Tibial artery (tissue), 4 donors: ENCODE results near the gene LRRC7.

Experiments used
- DNase-seq, 2 donors: peaks; one replicate each; pipeline ENCODE4 v3.0.0-alpha.2; 2019
- H3K27ac ChIP-seq, 2 donors: fragments of 200-600 bp; sonication (generic) in 1 of 2; 1 replicate in 1 of 2; 2 replicates in 1 of 2; pipeline ENCODE4 v1.5.1; 2018 to 2019; ENCODE audit warnings: mild to moderate bottlenecking in 1 of 2
- H3K27me3 ChIP-seq, 2 donors: fragments of 200-600 bp; sonication (generic) in 1 of 2; one replicate each; pipeline versions ENCODE4 v1.5.1 to v1.6.0; 2016 to 2019
- H3K36me3 ChIP-seq, 3 donors: fragments of 200-600 bp; sonication (generic) in 2 of 3; one replicate each; pipeline ENCODE4 v1.5.1; 2016 to 2019; ENCODE audit warnings: mild to moderate bottlenecking in 2 of 3
- H3K4me1 ChIP-seq, 4 donors: fragments of 200-600 bp; sonication (generic) in 2 of 4; 1 replicate in 3 of 4; 2 replicates in 1 of 4; pipeline ENCODE4 v1.5.1; 2016 to 2019
- H3K4me3 ChIP-seq, 2 donors: fragments of 200-600 bp; sonication (generic) in 1 of 2; 1 replicate in 1 of 2; 2 replicates in 1 of 2; pipeline ENCODE4 v1.5.1; 2018 to 2019; ENCODE audit warnings: mild to moderate bottlenecking in 2 of 2
- H3K9me3 ChIP-seq, 3 donors: fragments of 200-600 bp; sonication (generic) in 1 of 3; one replicate each; pipeline ENCODE4 v1.5.1; 2016 to 2019
- intact Hi-C: fragments of 100-400 bp; cut with DNase I; formaldehyde crosslinking; loops from one replicate; pipeline ENCODE4 v1.15.0; 2023; ENCODE audit warnings: low total_unique reads
- TF ChIP-seq, protein P1 (sequence below), 2 experiments: fragments of 200-600 bp in 1 of 2; fragments of 450-650 bp in 1 of 2; IDR thresholded peaks; one replicate each; pipeline ENCODE4 v1.5.1; 2017 to 2019; ENCODE audit warnings: antibody characterized with exemption in 2 of 2, mild to moderate bottlenecking in 1 of 2, moderate library complexity in 1 of 2

Gene LRRC7

GRCh38 chr1:69569576-69570328, 2.0 kb downstream of the LRRC7 start:
- intact Hi-C loops: no loop called here
- no peak for DNase-seq
- Histone ChIP-seq H3K27ac (no peak overlapping the region), H3K4me3 (peak overlapping the region; percentile 10 to 60), H3K9me3 (no peaks in the 10 kb centered on the region), H3K36me3 (no peaks in the 10 kb centered on the region), H3K4me1 (peaks cover 0 to 32% (median 26%) of the 10 kb centered on the region in 4 donors), H3K27me3 (peaks cover 0 to 29% of the 10 kb centered on the region in 2 donors)
- TF ChIP-seq, protein P1, sequence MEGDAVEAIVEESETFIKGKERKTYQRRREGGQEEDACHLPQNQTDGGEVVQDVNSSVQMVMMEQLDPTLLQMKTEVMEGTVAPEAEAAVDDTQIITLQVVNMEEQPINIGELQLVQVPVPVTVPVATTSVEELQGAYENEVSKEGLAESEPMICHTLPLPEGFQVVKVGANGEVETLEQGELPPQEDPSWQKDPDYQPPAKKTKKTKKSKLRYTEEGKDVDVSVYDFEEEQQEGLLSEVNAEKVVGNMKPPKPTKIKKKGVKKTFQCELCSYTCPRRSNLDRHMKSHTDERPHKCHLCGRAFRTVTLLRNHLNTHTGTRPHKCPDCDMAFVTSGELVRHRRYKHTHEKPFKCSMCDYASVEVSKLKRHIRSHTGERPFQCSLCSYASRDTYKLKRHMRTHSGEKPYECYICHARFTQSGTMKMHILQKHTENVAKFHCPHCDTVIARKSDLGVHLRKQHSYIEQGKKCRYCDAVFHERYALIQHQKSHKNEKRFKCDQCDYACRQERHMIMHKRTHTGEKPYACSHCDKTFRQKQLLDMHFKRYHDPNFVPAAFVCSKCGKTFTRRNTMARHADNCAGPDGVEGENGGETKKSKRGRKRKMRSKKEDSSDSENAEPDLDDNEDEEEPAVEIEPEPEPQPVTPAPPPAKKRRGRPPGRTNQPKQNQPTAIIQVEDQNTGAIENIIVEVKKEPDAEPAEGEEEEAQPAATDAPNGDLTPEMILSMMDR (IDR thresholded peaks at IDR 0.05): no peak

GRCh38 chr1:69570356-69570755, 2.6 kb downstream of the LRRC7 start:
- H3K9me3 ChIP-seq: no peaks in the 10 kb centered on the region
- no peak for DNase-seq
- intact Hi-C loops: no loop called here
- TF ChIP-seq, protein P1 (IDR thresholded peaks at IDR 0.05): no peak
- peaks cover 0 to 32% (median 26%) of the 10 kb centered on the region in 4 donors for H3K4me1 ChIP-seq
- H3K4me3 ChIP-seq: no peak overlapping the region
- H3K27ac ChIP-seq: no peak overlapping the region
- H3K36me3 ChIP-seq: no peaks in the 10 kb centered on the region
- H3K27me3 ChIP-seq: peaks cover 0 to 29% of the 10 kb centered on the region in 2 donors

GRCh38 chr1:69572921-69573320, 5.2 kb downstream of the LRRC7 start:
- peaks cover 0 to 25% of the 10 kb centered on the region in 2 donors for H3K27me3 ChIP-seq
- no peak overlapping the region for H3K27ac ChIP-seq
- H3K4me1 ChIP-seq: peaks cover 0 to 21% (median 18%) of the 10 kb centered on the region in 4 donors
- TF ChIP-seq, protein P1 (IDR thresholded peaks at IDR 0.05): no peak
- no peak overlapping the region for H3K4me3 ChIP-seq
- H3K9me3 ChIP-seq: no peaks in the 10 kb centered on the region
- no peaks in the 10 kb centered on the region for H3K36me3 ChIP-seq
- intact Hi-C loops: no loop called here
- DNase-seq: no peak

DNA sequence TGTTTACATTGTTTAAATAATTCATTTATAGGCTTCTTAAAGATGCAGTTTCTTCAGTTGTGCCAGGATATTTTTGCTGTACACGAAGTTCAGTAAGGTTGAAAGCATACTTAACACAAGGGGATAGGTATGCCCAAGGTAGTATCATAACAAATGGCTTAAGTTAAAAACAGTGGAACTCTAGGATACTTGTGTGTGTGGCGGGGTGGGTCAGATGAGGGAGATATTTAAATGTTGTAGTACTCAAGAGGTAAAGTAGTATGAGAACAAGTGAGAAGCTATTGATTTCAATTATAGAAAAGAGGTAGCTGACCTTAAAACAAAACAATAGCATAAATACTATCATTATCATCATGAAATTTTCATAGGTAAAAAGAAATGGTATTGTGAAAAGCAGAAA, 6.2 kb downstream of the LRRC7 start:
- Histone ChIP-seq H3K4me3 (no peak overlapping the region), H3K36me3 (no peaks in the 10 kb centered on the region), H3K9me3 (no peaks in the 10 kb centered on the region), H3K4me1 (peaks cover 0 to 12% (median 8%) of the 10 kb centered on the region in 4 donors), H3K27ac (no peak overlapping the region), H3K27me3 (peaks cover 0 to 15% of the 10 kb centered on the region in 2 donors)
- no peak for DNase-seq
- TF ChIP-seq, protein P1 (IDR thresholded peaks at IDR 0.05): no peak
- intact Hi-C loops: no loop called here

DNA sequence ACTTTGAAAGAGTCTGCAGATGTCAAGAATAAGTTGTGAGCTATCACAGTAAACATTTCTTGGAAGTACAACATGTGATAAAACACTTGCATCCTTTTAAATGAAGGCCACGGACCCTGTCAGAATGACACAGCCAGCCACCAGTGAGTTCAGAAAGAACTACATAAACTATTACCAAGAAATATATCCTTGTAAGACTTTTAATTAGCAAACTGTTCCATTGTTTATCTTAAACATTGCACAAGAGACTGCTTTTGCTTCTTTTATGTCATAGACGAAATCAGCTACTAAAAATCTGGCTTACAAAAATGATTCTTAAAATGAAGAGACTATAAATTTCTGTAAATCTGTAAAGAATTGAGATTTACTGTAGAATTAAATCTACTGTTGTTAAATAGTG, 17.9 kb downstream of the LRRC7 start:
- Histone ChIP-seq H3K27ac (no peak overlapping the region), H3K4me1 (no peaks in the 10 kb centered on the region), H3K27me3 (no peaks in the 10 kb centered on the region), H3K9me3 (no peaks in the 10 kb centered on the region), H3K36me3 (no peaks in the 10 kb centered on the region), H3K4me3 (no peak overlapping the region)
- DNase-seq: no peak
- TF ChIP-seq, protein P1 (IDR thresholded peaks at IDR 0.05): no peak
- intact Hi-C loops: no loop called here
